ENCODE data around the gene MCU. TPM values are rescaled to one million over a fixed set of nuclear protein-coding genes. Genes with fewer than 3 reads are reported as not detected.

Gene MCU
- total RNA-seq, 1 donor from 2014 or later: 66.3 TPM

- Histone ChIP-seq H3K4me2 (peak overlapping the region; percentile 33), H3K79me2 (ENCODE audit: low read depth) (peaks cover 43% of the 10 kb centered on the region), H3K4me1 (peaks cover 33% of the 10 kb centered on the region), H3K36me3 (no peaks in the 10 kb centered on the region), H3K9ac (no peak overlapping the region), H3K4me3 (no peak overlapping the region), H3K9me3 (ENCODE audit: low read depth) (no peaks in the 10 kb centered on the region), H2AFZ (replicated peaks) (no peak overlapping the region), H4K20me1 (ENCODE audit: low read depth) (peaks cover 26% of the 10 kb centered on the region), H3K27me3 (no peaks in the 10 kb centered on the region), H3K27ac (no peak overlapping the region), H3F3A (ENCODE audit: low read depth) (peaks cover 26% of the 10 kb centered on the region)
- Mint-ChIP-seq H3K9me3 (peaks cover 2% of the 10 kb centered on the region), H3K4me1 (peaks cover 42% of the 10 kb centered on the region), H3K36me3 (no peaks in the 10 kb centered on the region), H3K27me3 (ENCODE audit: insufficient read depth, low read depth) (no peaks in the 10 kb centered on the region), H3K27ac (peak overlapping the region; percentile 10), H3K4me3 (no peak overlapping the region)
- no peak for DNase-seq (ENCODE audit: low spot score)
- TF ChIP-seq CTCF (IDR thresholded peaks at IDR 0.05) (no peak), EZH2 (IDR thresholded peaks at IDR 0.05) (no peak), EZH2phosphoT487 (IDR thresholded peaks at IDR 0.05) (no peak)
Measured at GRCh38 chr10:72782649-72783330, 90.8 kb downstream of the MCU start.

GRCh38 chr10:72783410-72783833 is 91.5 kb downstream of the MCU start:
- Mint-ChIP-seq H3K4me3 (no peak overlapping the region), H3K36me3 (no peaks in the 10 kb centered on the region), H3K4me1 (peaks cover 42% of the 10 kb centered on the region), H3K27ac (peak overlapping the region; percentile 9), H3K9me3 (peaks cover 2% of the 10 kb centered on the region), H3K27me3 (ENCODE audit: insufficient read depth, low read depth) (no peaks in the 10 kb centered on the region)
- peaks cover 26% of the 10 kb centered on the region for H3F3A ChIP-seq (ENCODE audit: low read depth)
- H3K4me3 ChIP-seq: no peak overlapping the region
- peak overlapping the region; percentile 13 for H3K27ac ChIP-seq
- H3K27me3 ChIP-seq: no peaks in the 10 kb centered on the region
- no peak overlapping the region for H3K9ac ChIP-seq
- peaks cover 26% of the 10 kb centered on the region for H4K20me1 ChIP-seq (ENCODE audit: low read depth)
- DNase-seq (ENCODE audit: low spot score): no peak
- H3K79me2 ChIP-seq (ENCODE audit: low read depth): peaks cover 43% of the 10 kb centered on the region
- no peaks in the 10 kb centered on the region for H3K36me3 ChIP-seq
- peak overlapping the region; percentile 33 for H3K4me2 ChIP-seq
- H2AFZ ChIP-seq (replicated peaks): no peak overlapping the region
- no peaks in the 10 kb centered on the region for H3K9me3 ChIP-seq (ENCODE audit: low read depth)
- TF ChIP-seq CTCF (IDR thresholded peaks at IDR 0.05) (no peak), EZH2 (IDR thresholded peaks at IDR 0.05) (no peak), EZH2phosphoT487 (IDR thresholded peaks at IDR 0.05) (no peak)
- H3K4me1 ChIP-seq: peaks cover 33% of the 10 kb centered on the region

GRCh38 chr10:72784551-72785351 is 92.8 kb downstream of the MCU start:
- H3K4me3 Mint-ChIP-seq: peak overlapping the region; percentile 39
- H3K9me3 Mint-ChIP-seq: peaks cover 2% of the 10 kb centered on the region
- H3K9me3 ChIP-seq (ENCODE audit: low read depth): no peaks in the 10 kb centered on the region
- DNase-seq (ENCODE audit: low spot score): peak; percentile 77
- peak overlapping the region; percentile 13 for H3K27ac ChIP-seq
- no peaks in the 10 kb centered on the region for H3K36me3 Mint-ChIP-seq
- H3K27ac Mint-ChIP-seq: peak overlapping the region; percentile 58
- H3F3A ChIP-seq (ENCODE audit: low read depth): peaks cover 26% of the 10 kb centered on the region
- no peak for TF ChIP-seq EZH2phosphoT487 (IDR thresholded peaks at IDR 0.05)
- no peak for TF ChIP-seq EZH2 (IDR thresholded peaks at IDR 0.05)
- no peak for TF ChIP-seq CTCF (IDR thresholded peaks at IDR 0.05)
- H3K4me2 ChIP-seq: peak overlapping the region; percentile 33
- peaks cover 53% of the 10 kb centered on the region for H3K79me2 ChIP-seq (ENCODE audit: low read depth)
- H3K36me3 ChIP-seq: no peaks in the 10 kb centered on the region
- peaks cover 42% of the 10 kb centered on the region for H3K4me1 Mint-ChIP-seq
- H3K27me3 Mint-ChIP-seq (ENCODE audit: insufficient read depth, low read depth): no peaks in the 10 kb centered on the region
- H2AFZ ChIP-seq (replicated peaks): no peak overlapping the region
- no peaks in the 10 kb centered on the region for H3K27me3 ChIP-seq
- no peak overlapping the region for H3K4me3 ChIP-seq
- peaks cover 26% of the 10 kb centered on the region for H4K20me1 ChIP-seq (ENCODE audit: low read depth)
- H3K9ac ChIP-seq: no peak overlapping the region
- H3K4me1 ChIP-seq: peaks cover 33% of the 10 kb centered on the region

Data from neural progenitor cell (in vitro differentiated cells).